Omental fat pad (tissue), 4 donors: ENCODE results near the gene TGFB2. TPM values are rescaled to one million over a fixed set of nuclear protein-coding genes. Genes with fewer than 3 reads are reported as not detected.

Experiments used
- ATAC-seq: fragments of 150-250 bp; one replicate; pipeline ENCODE4 v1.9.1; 2016; ENCODE audit warnings: mild to moderate bottlenecking, moderate library complexity; ENCODE audit not compliant: low FRiP score
- DNase-seq: peaks from one replicate; pipeline ENCODE4 v3.0.0-alpha.2; 2019; ENCODE audit warnings: low spot score
- CTCF ChIP-seq, 3 donors: fragments of 450-650 bp; IDR thresholded peaks; one replicate each; pipeline ENCODE4 v1.5.1; 2016 to 2017; ENCODE audit warnings: antibody characterized with exemption in 3 of 3, mild to moderate bottlenecking in 3 of 3, moderate library complexity in 2 of 3
- total RNA-seq, 4 donors: library from RNA; depleted of rRNA; stranded (reverse); fragments of >200 nt; gene quantifications; one replicate each; pipeline ENCODE4 v1.1.0, GENCODE V29; 2016

TGFB2 gene
- total RNA-seq, 4 donors from 2014 or later = 3.1 to 9.1 (median 4.1) TPM

- ATAC-seq = no peak
- no peak for TF ChIP-seq CTCF (IDR thresholded peaks at IDR 0.05)
- DNase-seq = no peak
Observed at GRCh38 chr1:218383681-218384080, 38.5 kb downstream of the TGFB2 start.

- DNase-seq = no peak
- no peak for ATAC-seq
- no peak for TF ChIP-seq CTCF (IDR thresholded peaks at IDR 0.05)
Observed at GRCh38 chr1:218384581-218384993, 39.5 kb downstream of the TGFB2 start.

- ATAC-seq = no peak
- no peak for TF ChIP-seq CTCF (IDR thresholded peaks at IDR 0.05)
- no peak for DNase-seq
Observed at GRCh38 chr1:218388591-218388990, 43.5 kb downstream of the TGFB2 start.

- DNase-seq (no peak), ATAC-seq (no peak)
- TF ChIP-seq CTCF (IDR thresholded peaks at IDR 0.05) = no peak
Observed at GRCh38 chr1:218390618-218391017, 45.5 kb downstream of the TGFB2 start.

- DNase-seq = no peak
- no peak for ATAC-seq
- TF ChIP-seq CTCF (IDR thresholded peaks at IDR 0.05) = no peak
Observed at GRCh38 chr1:218392780-218393179, 47.6 kb downstream of the TGFB2 start.

- TF ChIP-seq CTCF (IDR thresholded peaks at IDR 0.05) = no peak
- no peak for ATAC-seq
- DNase-seq = no peak
Observed at GRCh38 chr1:218394416-218394815, 49.3 kb downstream of the TGFB2 start.

- no peak for DNase-seq
- no peak for TF ChIP-seq CTCF (IDR thresholded peaks at IDR 0.05)
- no peak for ATAC-seq
Observed at GRCh38 chr1:218394989-218395388, 49.9 kb downstream of the TGFB2 start.
